Measurements from ENCODE around the gene NACC2. TPM values are rescaled to one million over a fixed set of nuclear protein-coding genes. Genes with fewer than 3 reads are reported as not detected.

Gene NACC2
- total and polyA plus RNA-seq, 2 donors from 2014 or later: 7.1 to 30.9 TPM

GRCh38 chr9:136007934-136008692, 87.0 kb downstream of the NACC2 start:
- no peak overlapping the region for H3K4me3 ChIP-seq (ENCODE audit: low read length in 3 of 3)
- H3K9ac ChIP-seq (ENCODE audit: low read length in 3 of 3): no peak overlapping the region
- TF ChIP-seq CTCF (IDR thresholded peaks at IDR 0.05; ENCODE audit: borderline replicate concordance, extremely low read depth, insufficient read depth): no peak
- FAIRE-seq: no peak
- H3K4me1 ChIP-seq (ENCODE audit: control insufficient read depth in 2 of 3, insufficient read depth in 2 of 3, low read depth in 1 of 3, low read length in 3 of 3): peaks cover 0 to 5% (median 5%) of the 10 kb centered on the region in 3 donors
- DNase-seq: no peak
- no peaks in the 10 kb centered on the region for H3K27me3 ChIP-seq (ENCODE audit: control insufficient read depth, insufficient read depth, low read length)
- intact Hi-C loops (cut with DNase I): no loop called here
- H3K27ac ChIP-seq (ENCODE audit: low read depth in 2 of 2, low read length in 2 of 2): peak overlapping the region; percentile 34 to 54
- H3K9me3 ChIP-seq (ENCODE audit: control insufficient read depth in 2 of 3, insufficient read depth in 1 of 3, low read length in 3 of 3): no peaks in the 10 kb centered on the region
- H3K36me3 ChIP-seq (ENCODE audit: control insufficient read depth in 2 of 3, insufficient read depth in 3 of 3, low read length in 3 of 3): no peaks in the 10 kb centered on the region

GRCh38 chr9:136007276-136007933, 87.7 kb downstream of the NACC2 start:
- no peaks in the 10 kb centered on the region for H3K9me3 ChIP-seq (ENCODE audit: control insufficient read depth in 2 of 3, insufficient read depth in 1 of 3, low read length in 3 of 3)
- no peaks in the 10 kb centered on the region for H3K36me3 ChIP-seq (ENCODE audit: control insufficient read depth in 2 of 3, insufficient read depth in 3 of 3, low read length in 3 of 3)
- H3K4me3 ChIP-seq (ENCODE audit: low read length in 3 of 3): no peak overlapping the region
- no peak overlapping the region for H3K9ac ChIP-seq (ENCODE audit: low read length in 3 of 3)
- no peaks in the 10 kb centered on the region for H3K27me3 ChIP-seq (ENCODE audit: control insufficient read depth, insufficient read depth, low read length)
- peaks cover 0 to 9% (median 5%) of the 10 kb centered on the region in 3 donors for H3K4me1 ChIP-seq (ENCODE audit: control insufficient read depth in 2 of 3, insufficient read depth in 2 of 3, low read depth in 1 of 3, low read length in 3 of 3)
- DNase-seq (no peak), FAIRE-seq (no peak)
- TF ChIP-seq CTCF (IDR thresholded peaks at IDR 0.05; ENCODE audit: borderline replicate concordance, extremely low read depth, insufficient read depth): no peak
- peak overlapping the region; percentile 34 to 54 for H3K27ac ChIP-seq (ENCODE audit: low read depth in 2 of 2, low read length in 2 of 2)
- intact Hi-C loops (cut with DNase I): no loop called here

- no peak for TF ChIP-seq CTCF (IDR thresholded peaks at IDR 0.05; ENCODE audit: borderline replicate concordance, extremely low read depth, insufficient read depth)
- Histone ChIP-seq H3K9me3 (ENCODE audit: control insufficient read depth in 2 of 3, insufficient read depth in 1 of 3, low read length in 3 of 3) (no peaks in the 10 kb centered on the region), H3K4me1 (ENCODE audit: control insufficient read depth in 2 of 3, insufficient read depth in 2 of 3, low read depth in 1 of 3, low read length in 3 of 3) (peaks cover 0 to 7% (median 5%) of the 10 kb centered on the region in 3 donors), H3K36me3 (ENCODE audit: control insufficient read depth in 2 of 3, insufficient read depth in 3 of 3, low read length in 3 of 3) (no peaks in the 10 kb centered on the region), H3K27me3 (ENCODE audit: control insufficient read depth, insufficient read depth, low read length) (no peaks in the 10 kb centered on the region), H3K9ac (ENCODE audit: low read length in 3 of 3) (no peak overlapping the region), H3K4me3 (ENCODE audit: low read length in 3 of 3) (no peak overlapping the region), H3K27ac (ENCODE audit: low read depth in 2 of 2, low read length in 2 of 2) (no peak overlapping the region)
- intact Hi-C loops (cut with DNase I): no loop called here
- FAIRE-seq (no peak), DNase-seq (no peak)
Observed at GRCh38 chr9:136006169-136006568, 88.9 kb downstream of the NACC2 start.

All from kidney (tissue), 14 donors.